GM04504 (cell line): ENCODE measurements around the gene ZNF581.
A peak's percentile ranks its signal among the peaks of the same experiment; 100 is the strongest.

Experiments used
- DNase-seq: peaks from one replicate; pipeline ENCODE4 v3.0.0-alpha.2; 2012; ENCODE audit warnings: low read depth

The ZNF581 gene

DNA sequence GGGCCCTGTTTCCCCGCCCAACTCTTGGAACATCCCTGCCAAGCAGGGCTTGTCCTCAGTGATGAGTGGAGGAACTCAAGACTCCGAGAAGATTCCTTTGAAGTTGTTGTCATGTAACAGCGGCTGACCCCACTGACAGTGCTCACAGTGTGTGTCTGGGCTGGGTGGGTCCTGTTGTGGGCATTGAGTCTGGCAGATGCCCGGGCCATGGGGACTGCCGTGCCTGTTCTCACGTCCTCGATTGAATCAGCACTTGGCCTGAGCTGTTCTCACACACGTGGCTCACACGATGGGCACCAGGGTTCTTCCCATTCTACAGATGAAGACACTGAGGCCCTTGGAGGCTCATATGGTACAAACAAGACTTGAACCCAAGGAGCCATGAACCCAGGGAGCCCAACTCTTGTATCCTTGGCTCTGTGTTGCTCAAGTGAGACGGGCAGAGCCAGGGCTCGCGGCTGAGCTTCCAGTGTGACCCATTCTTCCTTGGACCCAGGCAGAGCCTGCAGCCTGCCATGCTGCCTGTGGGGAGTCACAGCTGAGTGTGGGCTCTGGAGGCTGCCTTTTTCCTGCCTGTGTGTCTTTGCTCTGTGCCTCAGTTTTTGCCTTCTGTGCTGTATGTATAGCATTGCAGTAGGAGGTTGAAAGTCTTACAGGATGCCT lies 23.0 kb downstream of the ZNF581 start:
- no peak for DNase-seq

DNA sequence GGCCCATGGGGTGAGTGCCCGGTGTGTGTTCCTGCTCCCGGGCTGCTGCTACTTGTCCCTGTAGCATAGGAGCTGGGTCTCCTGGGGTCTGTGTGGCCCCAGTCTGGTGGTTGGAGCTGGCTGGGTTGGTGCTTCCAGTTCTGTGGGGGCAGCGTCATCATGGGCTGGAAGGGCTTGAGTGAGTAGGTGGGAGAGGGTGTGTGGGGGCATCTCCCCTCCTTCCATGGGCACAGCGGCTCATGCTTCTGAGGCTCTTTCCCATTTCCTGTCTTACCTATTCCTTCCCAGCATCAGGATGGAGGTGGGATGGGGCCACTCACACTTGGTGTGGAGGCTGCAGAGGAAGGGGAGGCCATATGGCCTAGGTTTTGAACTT lies 23.5 kb downstream of the ZNF581 start:
- DNase-seq, result no peak

DNA sequence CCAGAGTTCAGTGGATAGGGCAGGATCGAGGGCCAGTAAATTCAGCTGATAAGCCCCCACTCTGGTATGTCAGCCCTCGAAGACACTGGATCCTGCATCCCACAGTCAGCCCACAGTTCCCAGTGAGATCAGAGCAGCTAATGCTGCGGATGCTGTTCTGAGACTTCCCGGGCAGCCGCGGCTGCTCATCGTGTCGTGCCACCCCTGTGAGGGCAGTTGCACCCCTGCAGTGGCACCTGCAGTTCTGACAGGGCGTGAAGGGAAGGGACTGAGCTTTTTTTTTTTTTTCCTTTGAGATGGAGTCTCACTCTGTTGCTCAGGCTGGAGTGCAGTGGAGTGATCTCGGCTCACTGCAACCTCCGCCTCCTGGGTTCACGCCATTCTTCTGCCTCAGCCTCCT lies 24.1 kb downstream of the ZNF581 start:
- DNase-seq, result no peak

DNA sequence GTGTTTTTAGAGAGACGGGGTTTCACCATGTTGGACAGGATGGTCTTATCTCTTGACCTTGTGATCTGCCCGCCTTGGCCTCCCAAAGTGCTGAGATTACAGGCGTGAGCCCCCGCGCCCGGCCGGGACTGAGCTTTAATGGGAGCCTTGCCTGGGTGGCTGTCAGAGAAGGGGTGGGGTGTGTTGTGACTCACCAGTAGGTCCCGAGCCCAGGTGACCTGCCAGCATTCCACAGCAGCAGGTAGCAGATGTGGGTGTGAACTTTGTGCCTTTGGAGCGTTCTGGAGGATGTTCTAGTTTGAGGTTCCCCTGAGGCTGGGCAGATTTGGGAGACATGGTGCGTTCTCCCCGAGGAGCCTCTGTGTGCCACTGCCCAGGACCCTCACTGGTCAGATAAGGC lies 24.5 kb downstream of the ZNF581 start:
- DNase-seq, result no peak

DNA sequence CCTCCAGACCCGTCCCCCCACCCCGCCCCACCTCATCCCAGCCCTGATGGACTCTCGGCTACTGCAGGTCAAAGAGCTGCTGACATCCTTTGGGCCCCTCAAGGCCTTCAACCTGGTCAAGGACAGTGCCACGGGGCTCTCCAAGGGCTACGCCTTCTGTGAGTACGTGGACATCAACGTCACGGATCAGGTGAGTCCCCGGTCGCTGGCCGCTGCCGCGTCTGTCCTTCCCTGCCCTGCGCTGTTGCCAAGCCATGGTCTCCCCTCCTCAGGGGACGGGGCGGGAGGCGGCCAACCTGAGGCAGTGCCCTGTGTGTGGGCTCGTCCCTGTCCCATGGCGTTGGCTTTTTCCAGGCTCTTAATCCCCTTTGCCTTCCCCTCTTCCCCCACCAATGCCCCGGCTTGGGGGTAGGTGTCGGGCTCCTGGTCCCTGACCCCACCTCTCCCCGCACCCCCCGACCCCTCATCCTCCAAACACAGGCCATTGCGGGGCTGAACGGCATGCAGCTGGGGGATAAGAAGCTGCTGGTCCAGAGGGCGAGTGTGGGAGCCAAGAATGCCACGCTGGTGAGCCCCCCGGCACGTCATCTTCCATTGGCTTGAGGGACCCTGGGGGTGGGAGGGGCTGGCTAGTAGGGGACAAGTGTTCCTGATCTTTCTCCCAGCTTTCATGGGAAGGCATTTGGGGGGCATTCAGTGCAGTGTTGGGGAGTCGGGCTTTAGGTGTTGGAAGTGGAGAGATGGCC lies 25.3 kb downstream of the ZNF581 start:
- DNase-seq, result no peak

DNA sequence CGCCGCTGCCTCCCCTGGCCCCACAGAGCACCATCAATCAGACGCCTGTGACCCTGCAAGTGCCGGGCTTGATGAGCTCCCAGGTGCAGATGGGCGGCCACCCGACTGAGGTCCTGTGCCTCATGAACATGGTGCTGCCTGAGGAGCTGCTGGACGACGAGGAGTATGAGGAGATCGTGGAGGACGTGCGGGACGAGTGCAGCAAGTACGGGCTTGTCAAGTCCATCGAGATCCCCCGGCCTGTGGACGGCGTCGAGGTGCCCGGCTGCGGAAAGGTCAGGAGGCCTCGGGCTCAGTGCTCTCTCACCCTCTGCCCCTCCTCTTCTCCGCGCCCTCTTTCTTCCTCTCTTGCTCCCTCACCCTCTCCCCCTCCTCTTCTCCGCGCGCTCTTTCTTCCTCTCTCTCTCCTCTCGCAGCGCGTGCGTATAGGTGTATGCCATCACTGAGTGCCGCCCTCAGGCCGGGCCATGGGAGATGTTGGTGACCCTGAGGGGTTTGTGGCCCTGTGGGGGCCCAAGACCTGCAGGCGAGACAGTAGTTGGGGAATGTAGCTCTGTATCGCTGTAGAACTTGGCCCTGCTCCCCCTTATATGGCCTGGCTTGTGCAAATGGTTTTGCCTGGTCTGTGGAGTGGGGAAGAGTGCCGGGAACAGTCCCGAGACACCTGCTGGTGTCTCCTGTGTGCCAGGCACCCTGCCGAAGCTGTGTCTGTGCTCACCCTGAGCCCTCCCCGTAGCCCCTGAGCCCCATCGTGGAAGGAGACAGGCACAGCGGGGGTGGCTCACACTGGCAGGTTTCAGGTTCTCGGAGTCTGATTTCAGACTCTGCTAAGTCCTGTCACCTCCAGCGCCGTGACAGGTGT lies 26.2 kb downstream of the ZNF581 start:
- no peak for DNase-seq

DNA sequence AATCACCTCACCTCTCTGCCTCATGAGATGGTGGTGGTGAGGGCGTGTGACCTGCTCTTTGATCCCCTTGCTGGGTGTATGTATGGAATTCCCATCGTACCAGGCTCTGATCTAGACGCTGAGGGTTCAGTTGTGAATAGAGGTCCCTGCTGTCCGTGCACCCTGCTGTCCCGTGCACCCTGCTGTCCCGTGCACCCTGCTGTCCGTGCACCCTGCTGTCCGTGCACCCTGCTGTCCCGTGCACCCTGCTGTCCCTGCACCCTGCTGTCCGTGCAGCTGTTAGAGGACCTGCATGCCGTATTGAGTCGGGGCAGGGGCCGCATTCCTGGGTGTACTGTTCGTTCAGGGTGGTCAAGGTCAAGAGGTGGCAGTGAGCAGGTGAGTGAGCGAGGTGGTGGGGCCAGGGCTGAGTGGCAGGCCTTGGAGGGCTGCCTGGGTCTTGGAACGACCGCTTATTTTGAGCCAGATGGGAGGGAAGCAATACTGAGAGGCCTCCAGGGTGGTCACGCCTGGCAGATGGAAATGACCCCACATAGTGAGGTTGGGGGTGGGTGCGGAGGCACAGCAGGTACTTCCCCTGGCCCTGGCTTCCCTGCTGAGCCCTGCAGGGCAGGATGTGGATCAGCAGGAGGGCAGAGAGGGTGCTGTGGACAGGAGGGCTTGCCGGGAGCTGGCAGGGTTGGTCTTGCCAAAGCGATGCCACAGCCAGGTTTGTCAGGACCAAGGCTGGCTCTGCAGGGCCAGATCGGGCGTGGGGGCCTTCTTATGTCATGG lies 27.0 kb downstream of the ZNF581 start:
- no peak for DNase-seq

DNA sequence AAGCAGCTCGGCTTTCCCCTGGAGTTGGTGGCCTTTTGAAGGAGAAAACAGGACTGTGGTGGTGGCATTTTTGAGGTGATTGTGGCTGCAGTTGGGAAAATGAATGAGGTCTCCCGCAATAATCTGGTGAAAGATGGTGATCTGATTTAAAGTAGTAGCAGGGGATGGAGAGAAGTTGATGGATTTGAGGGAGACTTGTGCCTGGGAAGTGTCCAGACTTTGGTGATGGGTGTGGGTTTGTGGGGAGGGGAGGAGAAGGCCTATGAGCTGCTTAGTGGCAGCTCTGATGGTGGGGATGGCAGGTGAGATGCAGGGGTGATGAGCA lies 27.6 kb downstream of the ZNF581 start:
- DNase-seq, result no peak

DNA sequence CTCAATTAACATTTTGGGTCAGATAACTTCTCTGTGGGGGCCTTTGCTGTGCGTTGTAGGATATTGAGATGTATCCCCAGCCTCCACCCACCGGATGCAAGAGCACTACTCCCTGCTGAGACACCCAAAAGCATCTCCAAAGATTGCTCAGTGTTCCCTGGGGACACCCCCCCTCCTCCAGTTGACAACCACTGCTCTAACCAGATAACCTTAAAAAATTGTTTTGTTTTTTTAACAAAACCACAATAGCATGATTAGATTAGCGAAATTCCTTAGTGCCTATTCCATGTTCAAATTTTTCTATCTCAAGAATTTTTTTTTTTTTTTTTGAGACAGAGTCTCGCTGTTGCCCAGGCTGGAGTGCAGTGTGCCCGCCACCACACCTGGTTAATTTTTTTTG lies 29.0 kb downstream of the ZNF581 start:
- DNase-seq, result no peak

DNA sequence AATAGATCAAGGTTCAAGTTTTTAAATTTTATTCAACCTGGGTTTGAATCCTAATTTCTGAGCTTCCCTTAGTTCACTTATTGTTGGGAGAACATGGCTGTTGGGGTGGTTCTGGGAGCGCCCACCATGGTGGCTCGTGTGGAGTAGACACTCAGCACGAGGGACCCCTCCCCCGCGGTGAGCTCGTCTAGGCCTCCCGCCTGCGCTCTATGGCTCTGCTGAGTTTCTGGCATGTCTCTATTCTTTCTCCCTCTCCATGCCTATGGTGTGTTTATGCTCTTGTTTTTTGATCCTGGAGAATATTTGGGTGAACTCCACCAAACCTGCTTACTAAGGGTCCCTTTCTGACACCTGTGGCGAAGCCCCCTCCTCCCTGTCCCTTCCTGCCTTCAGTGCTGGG lies 30.0 kb downstream of the ZNF581 start:
- no peak for DNase-seq

DNA sequence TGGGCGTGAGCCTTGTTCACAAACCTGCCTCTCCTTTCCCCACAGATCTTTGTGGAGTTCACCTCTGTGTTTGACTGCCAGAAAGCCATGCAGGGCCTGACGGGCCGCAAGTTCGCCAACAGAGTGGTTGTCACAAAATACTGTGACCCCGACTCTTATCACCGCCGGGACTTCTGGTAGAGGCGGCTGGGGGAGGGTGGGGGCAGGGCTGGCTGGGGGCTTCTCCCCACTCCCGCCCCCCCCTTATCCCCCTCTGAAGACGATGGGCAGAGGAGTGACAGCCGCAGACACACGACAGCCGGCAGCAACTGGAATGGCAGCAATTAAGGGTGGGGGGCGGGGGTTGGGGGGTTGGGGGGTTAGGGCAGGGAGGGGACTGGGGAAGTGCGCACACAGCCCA lies 30.4 kb downstream of the ZNF581 start:
- no peak for DNase-seq

DNA sequence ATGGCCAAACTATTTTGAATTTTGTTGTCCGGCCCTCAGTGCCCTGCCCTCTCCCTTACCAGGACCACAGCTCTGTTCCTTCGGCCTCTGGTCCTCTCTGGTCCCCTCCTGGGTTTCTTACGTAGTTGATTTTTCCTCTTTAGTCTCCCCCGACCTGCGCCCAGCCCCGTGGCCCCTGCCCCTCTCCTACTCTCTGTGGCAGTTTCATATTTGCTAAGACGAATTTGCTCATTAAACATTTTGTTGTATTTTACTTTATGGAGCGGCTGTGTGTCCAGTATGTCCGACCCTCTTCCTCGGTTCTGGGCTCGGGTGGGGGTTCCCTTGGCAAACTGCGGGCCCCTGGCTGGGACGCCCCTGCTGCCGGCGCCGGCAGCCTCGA lies 31.0 kb downstream of the ZNF581 start:
- no peak for DNase-seq

DNA sequence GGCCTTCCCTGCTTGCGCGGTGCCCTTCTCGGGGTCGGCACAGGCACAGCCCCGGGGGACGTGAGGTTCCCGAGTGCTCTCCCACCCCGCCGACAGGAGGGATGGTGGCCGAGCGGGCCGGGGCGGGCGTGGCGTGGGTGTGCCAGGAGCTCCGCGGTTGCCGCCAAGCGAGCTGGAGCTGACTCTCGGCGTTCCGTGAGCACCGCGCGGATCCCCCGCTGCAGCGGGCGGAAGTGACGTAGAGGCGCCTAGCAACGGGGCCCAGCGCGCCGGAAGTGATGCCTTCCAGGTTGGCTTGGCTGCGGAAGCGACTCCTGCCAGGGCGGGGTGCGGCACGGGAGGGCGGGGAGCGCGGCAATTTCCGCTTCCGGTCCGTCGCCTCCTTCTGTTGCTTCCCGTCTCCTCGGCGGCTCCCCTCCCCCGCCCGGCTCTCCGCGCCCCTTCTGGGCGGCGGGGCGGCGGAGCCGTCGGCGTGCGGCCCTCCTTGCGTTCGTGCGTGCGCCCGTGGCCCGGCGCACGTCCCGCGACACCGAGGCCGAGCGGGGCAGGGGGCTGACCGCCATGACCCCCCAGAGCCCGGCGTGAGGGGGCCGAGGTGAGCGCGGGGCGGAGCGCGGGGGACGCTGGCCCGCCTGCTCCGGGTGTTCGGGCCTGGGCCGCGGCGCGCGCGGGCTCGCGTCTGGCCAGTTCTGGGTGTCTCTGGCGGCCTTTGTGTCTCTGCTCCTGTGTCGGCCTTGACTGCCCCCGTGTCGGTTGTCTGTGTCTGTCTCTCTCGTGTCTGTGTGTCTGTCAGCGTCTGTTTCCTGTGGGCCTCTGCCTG lies 31.6 kb downstream of the ZNF581 start, which contains the start of gene EPN1:
Gene EPN1, plus strand, starts transcription at position 386 of the 820 bp plus-strand sequence. CDS start 3,402 bp downstream, outside the sequence.
- peak; percentile 92 for DNase-seq

DNA sequence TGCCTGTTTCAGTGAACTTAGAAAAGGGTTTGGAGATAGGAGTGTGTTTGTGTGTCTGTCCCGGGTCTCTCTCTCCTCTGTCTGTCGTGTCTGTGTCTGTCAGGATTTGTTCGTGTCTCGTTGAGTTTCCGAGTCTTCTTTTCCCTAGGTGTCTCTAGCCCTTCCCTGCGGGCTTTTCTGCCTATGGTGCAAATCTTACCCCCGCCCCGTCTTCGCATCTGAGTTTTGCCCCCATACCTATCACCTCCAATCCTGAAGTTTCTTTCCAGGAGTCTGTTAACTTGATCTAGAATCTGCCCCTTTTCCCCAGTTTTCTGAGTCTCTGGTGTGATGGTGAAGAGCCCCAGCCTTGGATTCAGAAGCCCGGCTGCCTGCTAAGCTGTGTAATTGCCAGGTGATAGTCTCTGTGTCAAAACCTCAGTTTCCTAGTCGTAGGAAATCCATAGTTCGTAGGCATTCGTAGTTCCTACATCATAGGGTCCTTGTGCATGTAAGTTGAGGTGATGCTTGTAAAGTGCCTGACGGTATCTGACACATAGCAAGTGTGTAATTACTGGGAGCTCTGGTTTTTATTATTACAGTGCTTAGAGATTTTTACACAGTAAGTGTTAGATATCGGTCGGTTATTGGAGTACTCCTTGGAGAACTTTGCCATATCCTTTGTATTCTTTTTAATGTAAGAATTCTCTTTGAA lies 32.4 kb downstream of the ZNF581 start:
- DNase-seq, result no peak

DNA sequence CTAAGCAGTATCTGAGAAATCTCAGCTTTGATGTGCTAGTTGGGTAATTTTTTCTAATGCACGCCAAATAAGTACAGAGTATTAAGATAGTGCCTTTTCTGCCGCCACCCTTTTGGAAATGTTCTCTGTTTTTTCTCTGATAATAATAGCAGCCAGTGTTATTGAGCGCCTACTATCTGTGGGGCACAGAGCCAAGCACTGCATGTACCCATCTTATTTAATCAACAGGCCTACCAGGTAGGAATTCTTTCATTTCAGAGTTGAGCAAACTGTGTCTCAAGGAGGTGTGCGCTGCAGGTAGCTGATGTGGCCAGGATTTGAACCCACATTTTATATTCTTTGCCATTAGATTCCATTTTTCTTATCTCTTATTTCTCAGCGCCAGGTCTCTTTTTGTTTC lies 32.9 kb downstream of the ZNF581 start:
- DNase-seq, result no peak

DNA sequence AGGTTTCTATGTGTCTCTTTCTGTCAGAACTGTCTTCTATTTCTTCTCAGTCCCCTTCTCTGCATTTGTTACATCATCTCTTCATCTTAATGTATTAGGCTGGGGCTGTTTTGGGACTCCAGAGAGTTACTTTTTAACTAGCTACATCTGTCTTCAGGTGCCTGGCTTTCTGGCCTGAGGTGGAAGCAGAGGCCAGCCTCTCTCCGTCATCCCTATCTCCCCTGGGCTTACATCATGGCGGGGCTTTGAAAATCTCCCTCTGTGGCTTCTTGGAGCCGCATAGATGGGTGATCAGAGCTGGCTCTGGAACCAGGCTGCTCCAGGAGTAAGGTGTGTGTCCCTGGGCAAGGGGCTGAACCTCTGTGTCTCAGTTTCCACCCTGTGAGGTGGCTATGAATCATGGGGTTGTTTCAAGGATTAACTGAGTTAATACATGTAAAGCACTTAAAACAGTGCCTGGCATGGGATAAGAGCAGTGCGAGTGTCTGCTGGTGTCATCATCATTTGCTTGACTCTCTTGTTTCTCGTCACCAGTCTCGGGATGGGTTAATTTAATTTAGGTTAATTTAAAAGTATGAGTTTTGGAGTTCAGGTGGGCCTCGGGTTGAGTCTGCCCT lies 33.5 kb downstream of the ZNF581 start:
- no peak for DNase-seq

DNA sequence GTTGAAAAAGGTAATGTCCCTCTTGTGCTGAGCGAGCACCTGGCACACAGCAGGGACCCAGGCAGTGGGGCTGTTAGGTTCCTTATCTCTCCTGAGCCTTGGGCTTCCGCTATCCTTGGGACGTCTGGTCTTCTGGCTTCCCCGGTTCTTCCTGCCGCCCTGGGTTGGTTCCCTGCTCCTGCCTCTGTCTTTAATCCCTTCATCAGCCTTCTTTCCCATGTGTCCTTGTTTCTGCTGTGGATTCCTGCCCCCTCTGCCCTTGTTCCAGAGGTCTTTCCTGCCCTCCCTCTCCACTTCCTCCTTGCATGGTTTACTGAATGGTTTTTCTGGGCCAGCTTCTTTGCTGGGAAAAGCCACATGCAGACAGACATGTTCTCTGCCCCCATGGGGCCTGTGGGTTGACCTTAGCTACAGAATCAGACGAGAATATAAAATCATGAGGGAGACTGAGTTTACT lies 34.2 kb downstream of the ZNF581 start:
- DNase-seq, result no peak

DNA sequence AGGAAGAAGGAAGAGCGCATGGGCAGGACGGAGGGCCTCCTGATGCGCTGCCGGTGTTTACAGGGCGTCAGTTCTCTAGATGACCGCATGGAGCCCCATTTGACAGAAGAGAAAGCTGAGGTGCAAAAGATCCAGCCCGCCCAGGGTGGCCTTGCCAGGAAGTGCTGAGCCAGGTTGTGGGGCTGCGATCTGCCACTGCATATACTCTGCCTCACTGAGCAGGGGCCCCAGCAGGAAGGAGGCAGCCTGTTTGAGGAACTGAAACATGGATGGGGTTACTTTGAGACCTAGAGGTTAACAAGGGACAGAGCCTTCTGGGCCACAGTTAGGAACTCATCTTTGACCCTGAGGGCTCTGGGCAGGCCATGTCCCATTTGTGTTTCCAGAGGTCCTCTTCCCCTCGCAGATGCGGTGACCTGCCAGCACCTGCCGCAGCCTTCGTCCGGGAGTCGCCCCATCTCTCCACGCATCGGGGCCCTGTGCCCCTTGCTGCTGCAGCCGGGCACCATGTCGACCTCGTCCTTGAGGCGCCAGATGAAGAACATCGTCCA lies 34.7 kb downstream of the ZNF581 start:
- no peak for DNase-seq

DNA sequence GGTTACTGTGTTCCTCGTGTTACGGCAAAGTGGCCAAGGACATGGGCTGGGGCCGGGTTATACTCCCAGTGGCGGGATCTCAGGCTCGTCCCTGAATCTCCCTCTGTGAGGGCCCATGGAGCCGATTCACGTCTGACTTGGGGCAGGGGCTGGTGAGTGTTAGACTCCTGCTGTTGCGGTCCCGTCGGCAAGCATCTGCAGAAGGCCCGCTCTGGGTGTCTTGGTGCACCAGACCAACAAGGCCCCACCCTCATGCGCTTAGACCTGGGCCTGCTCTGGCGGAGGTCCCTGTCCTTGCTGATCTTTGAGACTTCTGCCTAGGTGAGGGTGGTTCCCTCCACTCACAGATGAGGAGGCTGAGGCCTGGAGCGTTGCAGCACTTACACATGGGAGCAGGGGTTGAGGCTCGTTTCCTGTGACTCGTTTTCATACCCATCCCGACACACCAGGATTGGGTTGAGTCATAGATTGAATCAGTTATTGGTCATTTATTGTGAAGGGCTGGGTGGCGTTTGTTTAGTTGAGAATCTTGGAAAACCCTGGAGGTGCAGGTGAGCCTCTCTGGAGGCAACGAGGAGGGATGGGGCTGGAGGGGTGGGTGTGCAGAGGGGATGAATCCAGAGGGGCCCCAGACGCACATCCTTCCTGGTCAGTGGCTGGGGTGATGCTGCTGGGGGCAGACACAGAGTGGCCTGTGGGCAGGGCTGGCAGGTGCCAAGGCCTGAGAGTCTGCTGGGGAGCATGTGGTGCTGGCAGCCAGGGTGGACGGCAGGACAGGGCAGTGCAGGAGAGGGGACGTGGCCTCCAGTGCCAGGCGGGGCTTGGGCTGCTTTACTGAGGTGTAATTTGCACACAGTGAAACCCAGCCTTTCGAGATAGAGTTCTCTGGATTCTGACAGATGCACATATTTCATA lies 36.2 kb downstream of the ZNF581 start:
- no peak for DNase-seq
